Peyer's patch (tissue), 4 donors: ENCODE measurements around the gene NFRKB. TPM values are rescaled to one million over a fixed set of nuclear protein-coding genes. Genes with fewer than 3 reads are reported as not detected.
"Not testable (repeated sequence)": the region's sequence is repeated elsewhere in the genome, so short reads cannot be mapped to it uniquely, and the experiment has no call there.

Experiments
- DNase-seq, 3 donors: peaks; one replicate each; pipeline ENCODE4 v3.0.0-alpha.2; 2017 to 2019
- H3K27ac ChIP-seq, 4 donors: fragments of 200-600 bp; sonication (generic); one replicate each; pipeline ENCODE4 v1.5.1; 2016 to 2019
- H3K27me3 ChIP-seq, 2 donors: fragments of 200-600 bp; sonication (generic); one replicate each; pipeline ENCODE4 v1.5.1; 2019
- H3K36me3 ChIP-seq, 3 donors: fragments of 200-600 bp; sonication (generic); one replicate each; pipeline ENCODE4 v1.5.1; 2016 to 2019
- H3K4me1 ChIP-seq, 4 donors: fragments of 200-600 bp; sonication (generic); one replicate each; pipeline ENCODE4 v1.5.1; 2016 to 2019
- H3K4me3 ChIP-seq, 4 donors: fragments of 200-600 bp; sonication (generic); 1 replicate in 3 of 4; 2 replicates in 1 of 4; pipeline ENCODE4 v1.5.1; 2016 to 2019; ENCODE audit warnings: mild to moderate bottlenecking in 1 of 4
- H3K9me3 ChIP-seq, 4 donors: fragments of 200-600 bp; sonication (generic); one replicate each; pipeline ENCODE4 v1.5.1; 2016 to 2019; ENCODE audit warnings: mild to moderate bottlenecking in 1 of 4
- POLR2A ChIP-seq, 2 donors: fragments of 450-650 bp; IDR thresholded peaks; one replicate each; pipeline ENCODE4 v1.5.1; 2017; ENCODE audit warnings: antibody characterized with exemption in 2 of 2, mild to moderate bottlenecking in 2 of 2, moderate library complexity in 2 of 2
- total RNA-seq, 4 donors: library from RNA; depleted of rRNA; stranded (reverse); fragments of >200 nt; gene quantifications; one replicate each; pipeline ENCODE4 v1.1.0, GENCODE V29; 2016
- TF ChIP-seq, protein P1 (sequence below), 6 experiments: fragments of 450-650 bp in 4 of 6; fragments of 200-600 bp in 2 of 6; sonication (generic) in 1 of 6; IDR thresholded peaks; one replicate each; pipeline ENCODE4 v1.5.1; 2017 to 2019; ENCODE audit warnings: antibody characterized with exemption in 6 of 6, mild to moderate bottlenecking in 3 of 6, moderate library complexity in 1 of 6

Gene NFRKB
- total RNA-seq, 4 donors from 2014 or later, result 46.9 to 54.8 (median 49.2) TPM

- Histone ChIP-seq H3K9me3 (no peaks in the 10 kb centered on the region), H3K27me3 (no peaks in the 10 kb centered on the region), H3K4me1 (no peaks in the 10 kb centered on the region), H3K27ac (no peak overlapping the region), H3K4me3 (no peak overlapping the region), H3K36me3 (peaks cover 0 to 89% (median 3%) of the 10 kb centered on the region in 3 donors)
- DNase-seq, result no peak
- TF ChIP-seq, protein P1, sequence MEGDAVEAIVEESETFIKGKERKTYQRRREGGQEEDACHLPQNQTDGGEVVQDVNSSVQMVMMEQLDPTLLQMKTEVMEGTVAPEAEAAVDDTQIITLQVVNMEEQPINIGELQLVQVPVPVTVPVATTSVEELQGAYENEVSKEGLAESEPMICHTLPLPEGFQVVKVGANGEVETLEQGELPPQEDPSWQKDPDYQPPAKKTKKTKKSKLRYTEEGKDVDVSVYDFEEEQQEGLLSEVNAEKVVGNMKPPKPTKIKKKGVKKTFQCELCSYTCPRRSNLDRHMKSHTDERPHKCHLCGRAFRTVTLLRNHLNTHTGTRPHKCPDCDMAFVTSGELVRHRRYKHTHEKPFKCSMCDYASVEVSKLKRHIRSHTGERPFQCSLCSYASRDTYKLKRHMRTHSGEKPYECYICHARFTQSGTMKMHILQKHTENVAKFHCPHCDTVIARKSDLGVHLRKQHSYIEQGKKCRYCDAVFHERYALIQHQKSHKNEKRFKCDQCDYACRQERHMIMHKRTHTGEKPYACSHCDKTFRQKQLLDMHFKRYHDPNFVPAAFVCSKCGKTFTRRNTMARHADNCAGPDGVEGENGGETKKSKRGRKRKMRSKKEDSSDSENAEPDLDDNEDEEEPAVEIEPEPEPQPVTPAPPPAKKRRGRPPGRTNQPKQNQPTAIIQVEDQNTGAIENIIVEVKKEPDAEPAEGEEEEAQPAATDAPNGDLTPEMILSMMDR (IDR thresholded peaks at IDR 0.05), result no peak
- no peak for TF ChIP-seq POLR2A (IDR thresholded peaks at IDR 0.05)
Measured at GRCh38 chr11:129871914-129872313, 23.5 kb downstream of the NFRKB start.

DNA sequence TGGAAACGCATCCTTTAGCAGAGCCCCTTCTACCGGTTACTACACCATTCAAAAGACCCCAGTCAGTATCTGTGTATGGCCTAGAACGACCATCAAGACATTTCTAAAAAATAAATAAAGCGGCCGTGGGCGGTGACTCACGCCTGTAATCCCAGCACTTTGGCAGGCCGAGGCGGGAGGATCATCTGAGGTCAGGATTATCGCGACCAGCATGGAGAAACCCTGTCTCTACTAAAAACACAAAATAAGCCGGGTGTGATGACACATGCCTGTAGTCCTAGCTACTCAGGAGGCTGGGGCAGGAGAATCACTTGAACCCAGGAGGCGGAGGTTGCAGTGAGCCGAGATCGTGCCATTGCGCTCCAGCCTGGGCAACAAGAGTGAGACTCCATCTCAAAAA is 26.8 kb downstream of the NFRKB start:
- H3K9me3 ChIP-seq, H3K27ac ChIP-seq, H3K27me3 ChIP-seq, H3K4me1 ChIP-seq, H3K4me3 ChIP-seq, DNase-seq: not testable (repeated sequence)
- H3K36me3 ChIP-seq, result peaks cover 0 to 89% (median 3%) of the 10 kb centered on the region in 3 donors

DNA sequence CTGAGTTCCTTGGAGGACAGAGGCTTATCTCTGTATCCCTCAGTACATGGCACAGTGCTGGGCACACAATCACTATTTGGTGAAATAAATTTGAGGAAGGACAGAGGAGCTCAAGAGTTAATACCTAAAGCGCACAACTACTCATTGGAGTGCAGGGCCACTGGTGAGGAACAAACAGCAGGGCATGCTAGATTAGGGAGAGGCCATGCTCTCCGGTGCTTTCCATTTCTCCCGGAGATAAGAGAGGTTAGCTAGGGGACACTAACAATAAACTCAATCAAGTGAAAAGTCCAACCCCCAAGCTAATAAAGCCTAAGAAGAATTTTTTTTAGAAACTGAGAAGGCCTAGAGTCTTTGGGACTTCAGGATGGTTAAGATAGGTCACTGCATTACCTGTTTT is 29.1 kb downstream of the NFRKB start:
- H3K4me3 ChIP-seq, result no peak overlapping the region
- no peak for TF ChIP-seq POLR2A (IDR thresholded peaks at IDR 0.05)
- TF ChIP-seq, protein P1 (IDR thresholded peaks at IDR 0.05), result no peak
- peaks cover 0 to 12% (median 0%) of the 10 kb centered on the region in 4 donors for H3K4me1 ChIP-seq
- no peaks in the 10 kb centered on the region for H3K9me3 ChIP-seq
- no peak overlapping the region for H3K27ac ChIP-seq
- DNase-seq, result no peak
- H3K27me3 ChIP-seq, result no peaks in the 10 kb centered on the region
- H3K36me3 ChIP-seq, result peaks cover 0 to 73% (median 3%) of the 10 kb centered on the region in 3 donors

- H3K27ac ChIP-seq, result no peak overlapping the region
- TF ChIP-seq POLR2A (IDR thresholded peaks at IDR 0.05), result no peak
- TF ChIP-seq, protein P1 (IDR thresholded peaks at IDR 0.05), result no peak
- H3K27me3 ChIP-seq, result no peaks in the 10 kb centered on the region
- H3K4me1 ChIP-seq, result peaks cover 0 to 12% (median 0%) of the 10 kb centered on the region in 4 donors
- no peak overlapping the region for H3K4me3 ChIP-seq
- H3K9me3 ChIP-seq, result no peaks in the 10 kb centered on the region
- H3K36me3 ChIP-seq, result peaks cover 0 to 67% (median 0%) of the 10 kb centered on the region in 3 donors
- no peak for DNase-seq
Measured at GRCh38 chr11:129865701-129866100, 29.7 kb downstream of the NFRKB start.

DNA sequence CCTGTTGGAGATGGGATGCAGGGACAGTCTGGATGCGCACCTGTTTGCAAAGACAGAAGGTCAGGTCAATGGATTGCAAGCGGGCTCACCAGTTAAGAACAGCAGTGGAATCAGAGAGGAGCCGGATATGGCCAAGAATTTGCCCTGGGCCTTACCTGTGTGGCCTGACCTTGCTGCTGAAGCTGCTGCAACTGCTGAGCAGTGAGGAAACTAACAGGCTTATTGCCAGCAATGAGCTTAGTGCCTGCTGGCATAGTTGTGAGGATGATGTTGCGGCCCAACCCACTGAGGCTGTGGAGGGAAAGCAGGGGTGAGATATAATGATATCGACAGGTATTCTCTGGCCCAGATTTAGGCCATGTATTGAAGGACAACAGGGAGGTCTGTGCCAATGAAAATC is 30.6 kb downstream of the NFRKB start:
- no peak overlapping the region for H3K27ac ChIP-seq
- peaks cover 0 to 12% (median 0%) of the 10 kb centered on the region in 4 donors for H3K4me1 ChIP-seq
- H3K27me3 ChIP-seq, result no peaks in the 10 kb centered on the region
- H3K9me3 ChIP-seq, result no peaks in the 10 kb centered on the region
- no peak for TF ChIP-seq POLR2A (IDR thresholded peaks at IDR 0.05)
- TF ChIP-seq, protein P1 (IDR thresholded peaks at IDR 0.05), result no peak
- no peak overlapping the region for H3K4me3 ChIP-seq
- DNase-seq, result no peak
- H3K36me3 ChIP-seq, result peaks cover 0 to 67% (median 0%) of the 10 kb centered on the region in 3 donors

DNA sequence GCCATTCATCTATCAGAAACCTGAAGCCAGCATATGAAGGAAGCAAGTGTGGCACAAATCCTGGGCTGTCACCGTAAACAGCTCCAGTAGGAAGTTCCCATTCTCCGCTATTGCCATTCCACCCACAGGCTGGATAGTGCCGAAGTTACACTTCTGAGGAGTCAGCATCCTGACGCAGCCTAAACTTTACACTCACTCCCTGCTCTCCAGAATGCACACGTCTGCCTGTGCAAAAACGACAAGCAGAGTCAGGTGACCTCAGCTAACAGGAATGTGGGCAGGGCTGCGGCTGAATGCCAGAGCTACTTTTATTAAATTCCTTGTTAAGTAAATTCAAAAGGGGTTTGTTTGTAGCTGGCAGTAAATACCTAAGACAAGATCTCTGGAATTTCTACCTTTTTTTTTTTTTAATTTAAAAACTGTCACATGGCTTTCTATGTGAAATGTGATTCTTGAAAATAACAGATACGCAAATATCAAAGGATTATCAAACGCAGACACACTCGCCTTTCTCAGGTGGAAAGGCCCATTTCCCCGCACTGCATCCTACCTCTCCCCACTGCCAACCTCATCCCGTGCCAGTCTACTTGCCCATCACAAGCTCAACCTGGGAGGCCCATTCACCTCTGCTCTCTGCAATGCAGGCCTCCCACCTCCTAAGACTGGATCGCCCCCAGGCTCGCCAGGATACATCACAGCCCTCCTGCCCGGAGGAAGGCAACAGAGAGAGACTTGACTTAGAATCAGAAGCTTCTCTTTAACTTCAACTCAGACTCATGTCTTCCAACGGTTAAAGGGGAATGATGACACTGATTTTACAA is 33.5 kb downstream of the NFRKB start:
- peak overlapping the region; percentile 4 to 67 (median 32) for H3K27ac ChIP-seq
- TF ChIP-seq POLR2A (IDR thresholded peaks at IDR 0.05), result no peak
- TF ChIP-seq, protein P1 (IDR thresholded peaks at IDR 0.05), result no peak
- H3K27me3 ChIP-seq, result no peaks in the 10 kb centered on the region
- peaks cover 0 to 12% (median 0%) of the 10 kb centered on the region in 4 donors for H3K4me1 ChIP-seq
- peak in 2 of 3 donors; percentile 74 to 85 for DNase-seq
- no peaks in the 10 kb centered on the region for H3K9me3 ChIP-seq
- H3K4me3 ChIP-seq, result no peak overlapping the region
- H3K36me3 ChIP-seq, result peaks cover 0 to 70% (median 0%) of the 10 kb centered on the region in 3 donors
